Tibial nerve (tissue), 4 donors: ENCODE results near the gene FAM187B. TPM values are rescaled to one million over a fixed set of nuclear protein-coding genes. Genes with fewer than 3 reads are reported as not detected.
"Not testable (repeated sequence)": the region's sequence is repeated elsewhere in the genome, so short reads cannot be mapped to it uniquely, and the experiment has no call there.

Experiments used
- DNase-seq, 2 donors: peaks; one replicate each; pipeline ENCODE4 v3.0.0-alpha.2; 2019; ENCODE audit warnings: low spot score in 2 of 2
- H3K27ac ChIP-seq, 4 donors: fragments of 200-600 bp; sonication (generic) in 3 of 4; one replicate each; pipeline ENCODE4 v1.5.1; 2017 to 2019; ENCODE audit warnings: mild to moderate bottlenecking in 1 of 4
- H3K27me3 ChIP-seq, 2 donors: fragments of 200-600 bp; sonication (generic) in 1 of 2; one replicate each; pipeline versions ENCODE4 v1.5.1 to v1.6.0; 2017 to 2019
- H3K36me3 ChIP-seq, 3 donors: fragments of 200-600 bp; sonication (generic); one replicate each; pipeline ENCODE4 v1.5.1; 2018 to 2019
- H3K4me1 ChIP-seq, 4 donors: fragments of 200-600 bp; sonication (generic) in 3 of 4; one replicate each; pipeline ENCODE4 v1.5.1; 2017 to 2019
- H3K4me3 ChIP-seq, 4 donors: fragments of 200-600 bp; sonication (generic) in 3 of 4; one replicate each; pipeline ENCODE4 v1.5.1; 2017 to 2019; ENCODE audit warnings: mild to moderate bottlenecking in 1 of 4, moderate library complexity in 1 of 4
- H3K9me3 ChIP-seq, 4 donors: fragments of 200-600 bp; sonication (generic) in 3 of 4; one replicate each; pipeline ENCODE4 v1.5.1; 2017 to 2019
- CTCF ChIP-seq, 5 experiments: fragments of 200-600 bp in 3 of 5; fragments of 450-650 bp in 2 of 5; sonication (generic) in 3 of 5; IDR thresholded peaks; one replicate each; pipeline ENCODE4 v1.5.1; 2016 to 2019; ENCODE audit warnings: antibody characterized with exemption in 5 of 5, mild to moderate bottlenecking in 3 of 5, moderate library complexity in 2 of 5
- EP300 ChIP-seq, 2 donors: sonication (generic); formaldehyde crosslinking; IDR thresholded peaks; one replicate each; pipeline ENCODE4 v1.6.1; 2017; ENCODE audit warnings: antibody characterized with exemption in 2 of 2, mild to moderate bottlenecking in 1 of 2
- POLR2A ChIP-seq, 2 donors: fragments of 450-650 bp; IDR thresholded peaks; one replicate each; pipeline ENCODE4 v1.6.1; 2017; ENCODE audit warnings: antibody characterized with exemption in 2 of 2, mild to moderate bottlenecking in 2 of 2, moderate library complexity in 2 of 2
- WGBS, 2 donors: methylation state at CpG; one replicate each; pipeline ENCODE4 v1.1.5; 2018; 5-methylcytosine and 5-hydroxymethylcytosine counted together
- total RNA-seq, 4 donors: library from RNA; depleted of rRNA; stranded (reverse); fragments of >200 nt; gene quantifications; one replicate each; pipeline ENCODE4 v1.1.0, GENCODE V29; 2016

The FAM187B gene
- total RNA-seq, 4 donors from 2014 or later, result not detected

DNA sequence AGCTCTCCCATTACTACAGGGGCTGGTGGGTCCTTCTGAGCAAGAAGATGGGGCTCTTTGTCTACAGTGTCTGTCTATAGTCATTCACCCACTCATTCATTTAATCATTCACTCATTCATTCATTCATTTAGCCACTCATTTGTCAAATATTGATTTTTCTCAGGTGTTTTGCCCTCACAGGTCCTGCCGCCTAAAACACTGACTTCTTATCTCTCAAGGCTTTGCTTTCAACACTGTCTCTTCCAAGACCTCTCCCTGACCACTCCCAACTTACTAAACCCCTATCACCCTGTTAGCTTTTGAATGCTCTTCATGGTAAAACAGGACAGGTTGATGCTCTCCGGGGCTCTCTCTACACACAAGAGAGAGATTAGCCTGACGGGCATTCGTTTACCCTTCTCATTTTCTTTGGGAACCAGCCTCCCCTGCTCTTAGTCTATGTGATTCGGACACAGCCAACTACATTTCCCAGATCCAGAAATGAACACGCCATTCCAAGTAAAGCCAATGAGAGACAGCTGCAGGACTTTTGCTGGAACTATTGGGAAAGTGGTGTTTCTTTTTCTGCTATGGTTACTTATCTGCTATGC is 22.7 kb downstream of the FAM187B start:
- peak overlapping the region in 1 of 4 donors; percentile 45 for H3K27ac ChIP-seq
- H3K4me3 ChIP-seq, result no peak overlapping the region
- DNase-seq, result no peak
- H3K9me3 ChIP-seq, result no peaks in the 10 kb centered on the region
- WGBS, 2 donors, result 85 to 86% methylated on average over 6 of the region's 6 CpGs
- peaks cover 0 to 14% (median 0%) of the 10 kb centered on the region in 4 donors for H3K4me1 ChIP-seq
- H3K36me3 ChIP-seq, result no peaks in the 10 kb centered on the region
- H3K27me3 ChIP-seq, result no peaks in the 10 kb centered on the region
- TF ChIP-seq POLR2A (IDR thresholded peaks at IDR 0.05), result no peak
- no peak for TF ChIP-seq EP300 (IDR thresholded peaks at IDR 0.05)
- no peak for TF ChIP-seq CTCF (IDR thresholded peaks at IDR 0.05)

DNA sequence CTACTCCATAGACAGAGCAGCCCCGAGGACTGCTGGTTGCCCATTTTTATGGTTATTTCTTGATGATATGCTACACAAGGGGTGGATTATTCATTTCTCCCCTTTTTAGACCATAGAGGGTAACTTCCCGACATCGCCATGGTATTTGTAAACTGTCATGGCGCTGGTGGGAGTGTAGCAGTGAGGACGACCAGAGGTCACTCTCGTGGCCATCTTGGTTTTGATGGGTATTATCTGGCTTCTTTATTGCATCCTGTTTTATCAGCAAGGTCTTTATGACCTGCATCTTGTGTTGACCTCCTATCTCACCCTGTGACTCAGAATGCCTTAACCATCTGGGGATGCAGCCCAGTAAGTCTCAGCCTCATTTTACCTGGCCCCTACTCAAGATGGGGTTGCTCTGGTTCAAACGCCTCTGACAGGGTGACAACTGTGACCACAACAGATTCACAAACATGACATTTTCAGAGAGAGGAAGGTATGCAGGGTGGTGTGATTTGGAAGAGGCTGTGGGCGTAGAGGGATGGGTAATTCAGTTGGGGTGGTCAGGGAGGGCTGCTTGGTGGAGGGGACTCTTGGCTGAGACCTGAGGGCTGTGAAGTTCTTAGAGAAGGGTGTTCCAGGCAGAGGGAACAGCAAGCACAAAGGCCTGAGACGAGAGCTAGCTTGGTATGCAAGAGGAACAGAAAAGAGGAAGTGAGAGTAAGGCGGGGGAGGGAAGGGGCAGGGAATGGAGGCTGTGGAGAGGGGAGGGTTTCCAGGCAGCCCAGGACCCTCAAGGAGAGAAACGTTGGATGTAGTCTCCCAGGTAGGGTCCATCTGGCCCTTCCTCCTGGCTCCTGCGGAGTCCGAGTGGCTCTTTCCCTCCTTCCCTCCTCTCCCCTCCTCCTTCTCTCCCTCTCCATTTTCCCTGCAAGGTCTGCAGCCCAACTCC is 23.5 kb downstream of the FAM187B start:
- WGBS, 2 donors, result 69% methylated on average over 13 of the region's 13 CpGs
- no peaks in the 10 kb centered on the region for H3K27me3 ChIP-seq
- no peak for TF ChIP-seq POLR2A (IDR thresholded peaks at IDR 0.05)
- no peaks in the 10 kb centered on the region for H3K9me3 ChIP-seq
- H3K27ac ChIP-seq, result peak overlapping the region in 1 of 4 donors; percentile 45
- H3K4me1 ChIP-seq, result peaks cover 0 to 14% (median 0%) of the 10 kb centered on the region in 4 donors
- DNase-seq, result peak in 1 of 2 donors; percentile 28
- no peaks in the 10 kb centered on the region for H3K36me3 ChIP-seq
- H3K4me3 ChIP-seq, result no peak overlapping the region

GRCh38 chr19:35202722-35203688 is 25.5 kb downstream of the FAM187B start:
- Histone ChIP-seq H3K27ac (no peak overlapping the region), H3K36me3 (no peaks in the 10 kb centered on the region), H3K9me3 (no peaks in the 10 kb centered on the region), H3K4me3 (no peak overlapping the region), H3K4me1 (peaks cover 0 to 14% (median 0%) of the 10 kb centered on the region in 4 donors), H3K27me3 (no peaks in the 10 kb centered on the region)
- 63 to 70% methylated on average over 4 of the region's 4 CpGs for WGBS, 2 donors
- DNase-seq, result no peak
- TF ChIP-seq EP300 (IDR thresholded peaks at IDR 0.05) (no peak), POLR2A (IDR thresholded peaks at IDR 0.05) (no peak), CTCF (IDR thresholded peaks at IDR 0.05) (no peak)

- no peak overlapping the region for H3K4me3 ChIP-seq
- WGBS, 2 donors, result 72 to 79% methylated on average over 2 of the region's 2 CpGs
- H3K36me3 ChIP-seq, result no peaks in the 10 kb centered on the region
- H3K27ac ChIP-seq, result no peak overlapping the region
- H3K9me3 ChIP-seq, result no peaks in the 10 kb centered on the region
- H3K27me3 ChIP-seq, result no peaks in the 10 kb centered on the region
- no peak for DNase-seq
- H3K4me1 ChIP-seq, result no peaks in the 10 kb centered on the region
- TF ChIP-seq EP300 (IDR thresholded peaks at IDR 0.05), result no peak
- TF ChIP-seq POLR2A (IDR thresholded peaks at IDR 0.05), result no peak
- TF ChIP-seq CTCF (IDR thresholded peaks at IDR 0.05), result no peak
These were observed 29.1 kb downstream of the FAM187B start for GRCh38 chr19:35199481-35199880.

- DNase-seq, H3K27me3 ChIP-seq, H3K9me3 ChIP-seq, H3K4me1 ChIP-seq, H3K36me3 ChIP-seq, H3K4me3 ChIP-seq, H3K27ac ChIP-seq: not testable (repeated sequence)
- WGBS, 2 donors, result 84 to 93% methylated on average over 6 of the region's 6 CpGs
These were observed 31.7 kb downstream of the FAM187B start for GRCh38 chr19:35196861-35197260.
